Prostate gland (tissue), 2 donors: ENCODE results near the gene KRT75. TPM values are rescaled to one million over a fixed set of nuclear protein-coding genes. Genes with fewer than 3 reads are reported as not detected.

Experiments used
- DNase-seq: peaks from one replicate; pipeline ENCODE4 v3.0.0-alpha.2; 2019; ENCODE audit warnings: low spot score
- H3K27ac ChIP-seq, 2 donors: fragments of 200-600 bp; sonication (generic); 2 replicates each; pipeline ENCODE4 v1.5.1; 2017 to 2019
- H3K27me3 ChIP-seq: fragments of 200-600 bp; sonication (generic); replicated peaks from 2 replicates; pipeline ENCODE4 v1.5.1; 2019; ENCODE audit not compliant: insufficient read depth
- H3K36me3 ChIP-seq, 2 donors: fragments of 200-600 bp; sonication (generic); 1 replicate in 1 of 2; 2 replicates in 1 of 2; pipeline versions ENCODE4 v1.5.1 to v1.8.1; 2017 to 2019
- H3K4me1 ChIP-seq: fragments of 200-600 bp; sonication (generic); replicated peaks from 2 replicates; pipeline ENCODE4 v1.5.1; 2019
- H3K4me3 ChIP-seq, 2 donors: fragments of 200-600 bp; sonication (generic); 2 replicates each; pipeline ENCODE4 v1.5.1; 2017 to 2019
- H3K9me3 ChIP-seq: fragments of 200-600 bp; sonication (generic); 2 replicates; pipeline ENCODE4 v1.5.1; 2017
- POLR2A ChIP-seq: fragments of 450-650 bp; IDR thresholded peaks from one replicate; pipeline ENCODE4 v1.6.1; 2016; ENCODE audit warnings: antibody characterized with exemption, mild to moderate bottlenecking
- POLR2AphosphoS5 ChIP-seq: sonication (generic); formaldehyde crosslinking; IDR thresholded peaks from one replicate; pipeline ENCODE4 v1.6.1; 2017; ENCODE audit warnings: antibody characterized with exemption
- WGBS: methylation state at CpG from one replicate; pipeline ENCODE4 v1.1.5; 2018; 5-methylcytosine and 5-hydroxymethylcytosine counted together
- intact Hi-C: fragments of 100-400 bp; cut with DNase I; formaldehyde crosslinking; loops from one replicate; pipeline ENCODE4 v1.14.2; 2022
- total RNA-seq, 2 donors: library from RNA; depleted of rRNA; stranded (reverse); fragments of >200 nt; gene quantifications; one replicate each; pipeline ENCODE4 v1.1.0, GENCODE V29; 2016
- TF ChIP-seq, protein P1 (sequence below), 4 experiments: fragments of 200-600 bp in 2 of 4; fragments of 450-650 bp in 2 of 4; sonication (generic) in 2 of 4; IDR thresholded peaks; 1 replicate in 3 of 4; 2 replicates in 1 of 4; pipeline ENCODE4 v1.5.1; 2016 to 2019; ENCODE audit warnings: antibody characterized with exemption in 4 of 4, mild to moderate bottlenecking in 2 of 4, moderate library complexity in 2 of 4

Gene KRT75
- total RNA-seq, 2 donors from 2014 or later: not detected

GRCh38 chr12:52398176-52398575, 36.0 kb downstream of the KRT75 start:
- H3K9me3 ChIP-seq: no peaks in the 10 kb centered on the region
- H3K27ac ChIP-seq: no peak overlapping the region
- H3K4me3 ChIP-seq: no peak overlapping the region
- 100% methylated on average over 1 of the region's 1 CpG for WGBS
- H3K4me1 ChIP-seq: no peaks in the 10 kb centered on the region
- intact Hi-C loops: no loop called here
- no peak for DNase-seq
- TF ChIP-seq POLR2AphosphoS5 (no peak), POLR2A (no peak)
- TF ChIP-seq, protein P1, sequence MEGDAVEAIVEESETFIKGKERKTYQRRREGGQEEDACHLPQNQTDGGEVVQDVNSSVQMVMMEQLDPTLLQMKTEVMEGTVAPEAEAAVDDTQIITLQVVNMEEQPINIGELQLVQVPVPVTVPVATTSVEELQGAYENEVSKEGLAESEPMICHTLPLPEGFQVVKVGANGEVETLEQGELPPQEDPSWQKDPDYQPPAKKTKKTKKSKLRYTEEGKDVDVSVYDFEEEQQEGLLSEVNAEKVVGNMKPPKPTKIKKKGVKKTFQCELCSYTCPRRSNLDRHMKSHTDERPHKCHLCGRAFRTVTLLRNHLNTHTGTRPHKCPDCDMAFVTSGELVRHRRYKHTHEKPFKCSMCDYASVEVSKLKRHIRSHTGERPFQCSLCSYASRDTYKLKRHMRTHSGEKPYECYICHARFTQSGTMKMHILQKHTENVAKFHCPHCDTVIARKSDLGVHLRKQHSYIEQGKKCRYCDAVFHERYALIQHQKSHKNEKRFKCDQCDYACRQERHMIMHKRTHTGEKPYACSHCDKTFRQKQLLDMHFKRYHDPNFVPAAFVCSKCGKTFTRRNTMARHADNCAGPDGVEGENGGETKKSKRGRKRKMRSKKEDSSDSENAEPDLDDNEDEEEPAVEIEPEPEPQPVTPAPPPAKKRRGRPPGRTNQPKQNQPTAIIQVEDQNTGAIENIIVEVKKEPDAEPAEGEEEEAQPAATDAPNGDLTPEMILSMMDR (IDR thresholded peaks at IDR 0.05): no peak
- no peaks in the 10 kb centered on the region for H3K27me3 ChIP-seq
- no peaks in the 10 kb centered on the region for H3K36me3 ChIP-seq

- 89% methylated on average over 8 of the region's 8 CpGs for WGBS
These were observed 37.5 kb downstream of the KRT75 start for GRCh38 chr12:52396656-52397055.

DNA sequence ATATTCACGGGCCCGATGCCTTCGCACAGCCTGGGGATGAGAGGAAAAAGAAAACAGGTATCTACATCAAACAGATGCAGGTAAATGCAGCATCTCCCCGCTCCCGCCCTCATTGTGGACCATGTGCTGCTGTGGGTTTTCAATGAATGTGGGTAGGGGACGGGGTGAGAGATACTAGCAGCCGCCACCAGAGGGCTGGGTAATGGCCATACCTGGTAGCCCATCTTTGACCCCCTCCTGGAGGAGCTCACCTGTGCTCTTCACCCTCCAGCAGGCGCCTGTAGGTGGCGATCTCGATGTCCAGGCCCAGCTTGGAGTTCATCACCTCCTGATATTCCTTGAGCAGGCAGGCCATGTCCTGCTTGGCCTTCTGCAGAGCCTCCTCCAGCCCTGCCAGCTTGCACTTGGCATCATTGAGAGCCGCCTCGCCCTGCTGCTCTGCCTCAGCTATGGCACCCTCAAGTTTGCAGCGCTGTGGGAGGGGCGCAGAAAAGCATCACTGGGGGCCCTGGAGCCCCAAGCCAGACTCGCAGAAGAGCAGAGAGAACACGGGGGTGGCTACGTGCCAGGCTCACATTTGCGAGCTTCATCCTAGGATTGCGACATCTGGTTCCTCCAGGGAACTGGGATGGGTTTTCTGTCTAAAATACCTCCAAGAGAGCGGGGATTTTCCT, 38.3 kb downstream of the KRT75 start:
- H3K27ac ChIP-seq: no peak overlapping the region
- no peaks in the 10 kb centered on the region for H3K9me3 ChIP-seq
- WGBS: 66% methylated on average over 20 of the region's 20 CpGs
- intact Hi-C loops: no loop called here
- H3K4me1 ChIP-seq: no peaks in the 10 kb centered on the region
- H3K36me3 ChIP-seq: no peaks in the 10 kb centered on the region
- DNase-seq: no peak
- H3K27me3 ChIP-seq: no peaks in the 10 kb centered on the region
- TF ChIP-seq POLR2A (no peak), POLR2AphosphoS5 (no peak)
- TF ChIP-seq, protein P1 (IDR thresholded peaks at IDR 0.05): peak in 2 of 4 experiments; percentile 14 to 34
- H3K4me3 ChIP-seq: no peak overlapping the region

More at GRCh38 chr12:52396656-52397055, 37.5 kb downstream of the KRT75 start:
- no peaks in the 10 kb centered on the region for H3K4me1 ChIP-seq
- H3K27me3 ChIP-seq: no peaks in the 10 kb centered on the region
- H3K36me3 ChIP-seq: no peaks in the 10 kb centered on the region
- H3K27ac ChIP-seq: no peak overlapping the region
- intact Hi-C loops: no loop called here
- TF ChIP-seq POLR2AphosphoS5 (no peak), POLR2A (no peak)
- TF ChIP-seq, protein P1 (IDR thresholded peaks at IDR 0.05): no peak
- no peaks in the 10 kb centered on the region for H3K9me3 ChIP-seq
- no peak for DNase-seq
- no peak overlapping the region for H3K4me3 ChIP-seq

GRCh38 chr12:52394836-52395405, 39.2 kb downstream of the KRT75 start:
- H3K27ac ChIP-seq: no peak overlapping the region
- no peak for DNase-seq
- H3K9me3 ChIP-seq: no peaks in the 10 kb centered on the region
- WGBS: 85% methylated on average over 13 of the region's 13 CpGs
- no peaks in the 10 kb centered on the region for H3K4me1 ChIP-seq
- H3K4me3 ChIP-seq: no peak overlapping the region
- intact Hi-C loops: no loop called here
- H3K27me3 ChIP-seq: no peaks in the 10 kb centered on the region
- TF ChIP-seq, protein P1 (IDR thresholded peaks at IDR 0.05): no peak
- no peak for TF ChIP-seq POLR2A
- no peak for TF ChIP-seq POLR2AphosphoS5
- no peaks in the 10 kb centered on the region for H3K36me3 ChIP-seq
